ENCODE data around the gene MSH3. TPM values are rescaled to one million over a fixed set of nuclear protein-coding genes. Genes with fewer than 3 reads are reported as not detected.
"Not testable (repeated sequence)": the region's sequence is repeated elsewhere in the genome, so short reads cannot be mapped to it uniquely, and the experiment has no call there.

Gene MSH3
- total RNA-seq, 1 donor from 2014 or later: 15.4 TPM

- H4K20me1 ChIP-seq (ENCODE audit: insufficient read depth, low read length): no peaks in the 10 kb centered on the region
- H3K27ac ChIP-seq (ENCODE audit: low read depth, low read length): no peak overlapping the region
- FAIRE-seq (no peak), DNase-seq (ENCODE audit: low read depth) (no peak)
- no peaks in the 10 kb centered on the region for H3K36me3 ChIP-seq (ENCODE audit: insufficient read depth, low read length)
- peaks cover 19% of the 10 kb centered on the region for H3K4me1 ChIP-seq (ENCODE audit: insufficient read depth, low read length)
- peak overlapping the region; percentile 58 for H3K27ac Mint-ChIP-seq (ENCODE audit: unreplicated experiment)
- no peak overlapping the region for H2AFZ ChIP-seq (ENCODE audit: low read depth, low read length)
- H3K9me3 Mint-ChIP-seq (ENCODE audit: unreplicated experiment): no peaks in the 10 kb centered on the region
- no peaks in the 10 kb centered on the region for H3K27me3 ChIP-seq (ENCODE audit: insufficient read depth, low read length)
- peak overlapping the region; percentile 51 for H3K4me2 ChIP-seq (ENCODE audit: low read length)
- no peak for TF ChIP-seq CTCF (IDR thresholded peaks at IDR 0.05; ENCODE audit: insufficient read depth, low read depth, low read length)
- no peak for TF ChIP-seq EZH2 (IDR thresholded peaks at IDR 0.05; ENCODE audit: insufficient read depth, low read length)
- H3K4me3 ChIP-seq (ENCODE audit: insufficient read depth, low read depth, low read length): no peak overlapping the region
- H3K79me2 ChIP-seq (ENCODE audit: insufficient read depth, low read length): no peaks in the 10 kb centered on the region
- peaks cover 1% of the 10 kb centered on the region for H3K36me3 Mint-ChIP-seq (ENCODE audit: low read depth, unreplicated experiment)
- H3K4me1 Mint-ChIP-seq (ENCODE audit: low read depth, unreplicated experiment): peaks cover 29% of the 10 kb centered on the region
- no peaks in the 10 kb centered on the region for H3K27me3 Mint-ChIP-seq (ENCODE audit: low read depth, unreplicated experiment)
- H3K9ac ChIP-seq (ENCODE audit: low read length): no peak overlapping the region
- no peaks in the 10 kb centered on the region for H3K9me3 ChIP-seq (ENCODE audit: insufficient read depth, low read depth, low read length)
- H3K4me3 Mint-ChIP-seq (ENCODE audit: unreplicated experiment): no peak overlapping the region
These were observed 126.4 kb downstream of the MSH3 start for GRCh38 chr5:80780761-80781285.

GRCh38 chr5:80781356-80781755 is 126.9 kb downstream of the MSH3 start:
- Histone ChIP-seq H3K9me3 (ENCODE audit: insufficient read depth, low read depth, low read length) (no peaks in the 10 kb centered on the region), H3K27me3 (ENCODE audit: insufficient read depth, low read length) (no peaks in the 10 kb centered on the region), H3K36me3 (ENCODE audit: insufficient read depth, low read length) (no peaks in the 10 kb centered on the region), H2AFZ (ENCODE audit: low read depth, low read length) (no peak overlapping the region), H3K4me2 (ENCODE audit: low read length) (peak overlapping the region; percentile 51), H3K79me2 (ENCODE audit: insufficient read depth, low read length) (no peaks in the 10 kb centered on the region), H4K20me1 (ENCODE audit: insufficient read depth, low read length) (no peaks in the 10 kb centered on the region), H3K27ac (ENCODE audit: low read depth, low read length) (peak overlapping the region; percentile 8), H3K4me3 (ENCODE audit: insufficient read depth, low read depth, low read length) (no peak overlapping the region), H3K9ac (ENCODE audit: low read length) (no peak overlapping the region), H3K4me1 (ENCODE audit: insufficient read depth, low read length) (peaks cover 19% of the 10 kb centered on the region)
- DNase-seq (ENCODE audit: low read depth): peak; percentile 69
- FAIRE-seq: peak; percentile 54
- Mint-ChIP-seq H3K36me3 (ENCODE audit: low read depth, unreplicated experiment) (peaks cover 1% of the 10 kb centered on the region), H3K4me1 (ENCODE audit: low read depth, unreplicated experiment) (peaks cover 29% of the 10 kb centered on the region), H3K9me3 (ENCODE audit: unreplicated experiment) (no peaks in the 10 kb centered on the region), H3K27ac (ENCODE audit: unreplicated experiment) (peak overlapping the region; percentile 58), H3K4me3 (ENCODE audit: unreplicated experiment) (no peak overlapping the region), H3K27me3 (ENCODE audit: low read depth, unreplicated experiment) (no peaks in the 10 kb centered on the region)
- TF ChIP-seq EZH2 (IDR thresholded peaks at IDR 0.05; ENCODE audit: insufficient read depth, low read length) (no peak), CTCF (IDR thresholded peaks at IDR 0.05; ENCODE audit: insufficient read depth, low read depth, low read length) (no peak)

- no peaks in the 10 kb centered on the region for H3K9me3 ChIP-seq (ENCODE audit: insufficient read depth, low read depth, low read length)
- H4K20me1 ChIP-seq (ENCODE audit: insufficient read depth, low read length): no peaks in the 10 kb centered on the region
- DNase-seq (ENCODE audit: low read depth) (no peak), FAIRE-seq (peak; percentile 76)
- H3K79me2 ChIP-seq (ENCODE audit: insufficient read depth, low read length): no peaks in the 10 kb centered on the region
- TF ChIP-seq CTCF (IDR thresholded peaks at IDR 0.05; ENCODE audit: insufficient read depth, low read depth, low read length) (no peak), EZH2 (IDR thresholded peaks at IDR 0.05; ENCODE audit: insufficient read depth, low read length) (no peak)
- H3K27me3 Mint-ChIP-seq (ENCODE audit: low read depth, unreplicated experiment): no peaks in the 10 kb centered on the region
- H3K4me3 Mint-ChIP-seq (ENCODE audit: unreplicated experiment): no peak overlapping the region
- H3K4me1 ChIP-seq (ENCODE audit: insufficient read depth, low read length): peaks cover 19% of the 10 kb centered on the region
- no peak overlapping the region for H3K4me2 ChIP-seq (ENCODE audit: low read length)
- H3K9me3 Mint-ChIP-seq (ENCODE audit: unreplicated experiment): no peaks in the 10 kb centered on the region
- no peak overlapping the region for H3K9ac ChIP-seq (ENCODE audit: low read length)
- no peak overlapping the region for H3K27ac Mint-ChIP-seq (ENCODE audit: unreplicated experiment)
- H3K4me1 Mint-ChIP-seq (ENCODE audit: low read depth, unreplicated experiment): peaks cover 29% of the 10 kb centered on the region
- H2AFZ ChIP-seq (ENCODE audit: low read depth, low read length): no peak overlapping the region
- no peak overlapping the region for H3K4me3 ChIP-seq (ENCODE audit: insufficient read depth, low read depth, low read length)
- H3K36me3 ChIP-seq (ENCODE audit: insufficient read depth, low read length): no peaks in the 10 kb centered on the region
- no peak overlapping the region for H3K27ac ChIP-seq (ENCODE audit: low read depth, low read length)
- no peaks in the 10 kb centered on the region for H3K27me3 ChIP-seq (ENCODE audit: insufficient read depth, low read length)
- peaks cover 1% of the 10 kb centered on the region for H3K36me3 Mint-ChIP-seq (ENCODE audit: low read depth, unreplicated experiment)
These were observed 128.2 kb downstream of the MSH3 start for GRCh38 chr5:80782626-80783025.

- H3K36me3 Mint-ChIP-seq (ENCODE audit: low read depth, unreplicated experiment); H3K79me2 ChIP-seq (ENCODE audit: insufficient read depth, low read length); DNase-seq (ENCODE audit: low read depth); H3K9ac ChIP-seq (ENCODE audit: low read length); H3K27ac Mint-ChIP-seq (ENCODE audit: unreplicated experiment); H3K4me3 ChIP-seq (ENCODE audit: insufficient read depth, low read depth, low read length); H2AFZ ChIP-seq (ENCODE audit: low read depth, low read length); H3K27me3 Mint-ChIP-seq (ENCODE audit: low read depth, unreplicated experiment); H3K27me3 ChIP-seq (ENCODE audit: insufficient read depth, low read length); H3K4me3 Mint-ChIP-seq (ENCODE audit: unreplicated experiment); H4K20me1 ChIP-seq (ENCODE audit: insufficient read depth, low read length); H3K9me3 Mint-ChIP-seq (ENCODE audit: unreplicated experiment); H3K36me3 ChIP-seq (ENCODE audit: insufficient read depth, low read length); H3K27ac ChIP-seq (ENCODE audit: low read depth, low read length); H3K9me3 ChIP-seq (ENCODE audit: insufficient read depth, low read depth, low read length); H3K4me2 ChIP-seq (ENCODE audit: low read length); FAIRE-seq: not testable (repeated sequence)
- H3K4me1 ChIP-seq (ENCODE audit: insufficient read depth, low read length): peaks cover 19% of the 10 kb centered on the region
- peaks cover 26% of the 10 kb centered on the region for H3K4me1 Mint-ChIP-seq (ENCODE audit: low read depth, unreplicated experiment)
These were observed 129.3 kb downstream of the MSH3 start for GRCh38 chr5:80783751-80784150.
